ENCODE data around the gene MIF.

GRCh38 chr22:23877566-23877965 lies 16.6 kb upstream of the MIF start:
- no peak for TF ChIP-seq CTCF (IDR thresholded peaks at IDR 0.05; ENCODE audit: low read depth, low read length)
- TF ChIP-seq POLR2A (IDR thresholded peaks at IDR 0.05; ENCODE audit: extremely low read depth, insufficient read length) = no peak
